Measurements from ENCODE around the gene GBA2. TPM values are rescaled to one million over a fixed set of nuclear protein-coding genes. Genes with fewer than 3 reads are reported as not detected.

Gene GBA2
- total RNA-seq, 1 donor from 2014 or later: 44.8 TPM

DNA sequence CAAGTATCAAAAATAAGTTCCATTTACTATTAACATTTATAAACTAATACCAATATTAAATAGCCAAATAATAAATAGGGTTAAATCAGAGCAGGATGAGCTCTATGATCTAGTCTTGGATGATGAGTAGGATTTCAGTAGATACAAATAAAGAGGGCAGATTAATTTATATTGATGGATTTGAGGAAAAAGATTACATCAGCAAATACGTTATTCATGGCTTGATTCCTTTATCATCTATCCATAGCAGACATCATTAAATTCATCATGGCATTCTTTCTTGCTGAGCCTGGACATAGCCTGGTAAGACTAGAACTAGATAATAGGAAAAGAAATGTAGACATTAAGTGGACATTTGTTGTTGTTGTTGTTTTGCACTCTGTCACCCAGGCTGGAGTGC is 18.4 kb upstream of the GBA2 start:
- Histone ChIP-seq H3K4me3 (no peak overlapping the region), H3K9ac (no peak overlapping the region), H3K4me1 (peaks cover 9% of the 10 kb centered on the region), H3K36me3 (no peaks in the 10 kb centered on the region), H3K79me2 (ENCODE audit: low read depth) (peaks cover 33% of the 10 kb centered on the region), H2AFZ (replicated peaks) (no peak overlapping the region), H3K27ac (no peak overlapping the region), H3K4me2 (no peak overlapping the region), H3K9me3 (ENCODE audit: low read depth) (no peaks in the 10 kb centered on the region), H4K20me1 (ENCODE audit: low read depth) (peaks cover 29% of the 10 kb centered on the region), H3F3A (ENCODE audit: low read depth) (peaks cover 10% of the 10 kb centered on the region), H3K27me3 (no peaks in the 10 kb centered on the region)
- DNase-seq (ENCODE audit: low spot score): no peak
- no peak overlapping the region for H3K27ac Mint-ChIP-seq
- H3K36me3 Mint-ChIP-seq: no peaks in the 10 kb centered on the region
- H3K4me3 Mint-ChIP-seq: no peak overlapping the region
- H3K4me1 Mint-ChIP-seq: no peaks in the 10 kb centered on the region
- no peaks in the 10 kb centered on the region for H3K9me3 Mint-ChIP-seq
- no peaks in the 10 kb centered on the region for H3K27me3 Mint-ChIP-seq (ENCODE audit: insufficient read depth, low read depth)
- TF ChIP-seq CTCF (IDR thresholded peaks at IDR 0.05) (no peak), EZH2phosphoT487 (IDR thresholded peaks at IDR 0.05) (no peak), EZH2 (IDR thresholded peaks at IDR 0.05) (no peak)

GRCh38 chr9:35766997-35767396 is 18.0 kb upstream of the GBA2 start:
- Histone ChIP-seq H3K4me1 (peaks cover 13% of the 10 kb centered on the region), H3K79me2 (ENCODE audit: low read depth) (peaks cover 35% of the 10 kb centered on the region), H4K20me1 (ENCODE audit: low read depth) (peaks cover 30% of the 10 kb centered on the region), H3K27me3 (no peaks in the 10 kb centered on the region), H3K9ac (no peak overlapping the region), H3K36me3 (no peaks in the 10 kb centered on the region), H3K27ac (no peak overlapping the region), H2AFZ (replicated peaks) (no peak overlapping the region), H3K9me3 (ENCODE audit: low read depth) (no peaks in the 10 kb centered on the region), H3K4me2 (no peak overlapping the region), H3K4me3 (no peak overlapping the region), H3F3A (ENCODE audit: low read depth) (peaks cover 14% of the 10 kb centered on the region)
- Mint-ChIP-seq H3K4me3 (no peak overlapping the region), H3K27ac (no peak overlapping the region), H3K9me3 (no peaks in the 10 kb centered on the region), H3K4me1 (no peaks in the 10 kb centered on the region), H3K27me3 (ENCODE audit: insufficient read depth, low read depth) (no peaks in the 10 kb centered on the region), H3K36me3 (no peaks in the 10 kb centered on the region)
- no peak for TF ChIP-seq EZH2 (IDR thresholded peaks at IDR 0.05)
- no peak for TF ChIP-seq EZH2phosphoT487 (IDR thresholded peaks at IDR 0.05)
- no peak for TF ChIP-seq CTCF (IDR thresholded peaks at IDR 0.05)
- no peak for DNase-seq (ENCODE audit: low spot score)

DNA sequence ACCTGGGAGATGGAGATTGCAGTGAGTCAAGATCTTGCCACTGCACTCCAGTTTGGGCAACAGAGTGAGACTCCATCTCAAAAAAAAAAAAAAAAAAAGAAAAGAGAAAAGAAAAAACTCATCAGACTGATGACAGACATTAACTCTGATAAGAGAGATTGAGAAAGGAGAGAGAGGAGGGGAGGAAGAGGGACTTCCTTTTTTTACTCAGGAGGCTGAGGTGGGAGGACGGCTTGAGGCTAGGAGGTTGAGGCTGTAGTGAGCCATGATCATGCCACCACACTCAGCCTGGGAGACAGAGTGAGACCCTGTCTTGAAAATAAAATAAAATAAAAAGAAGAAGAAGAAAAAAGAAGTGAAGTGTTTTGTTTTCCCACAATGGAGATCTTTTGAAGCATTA is 14.8 kb upstream of the GBA2 start:
- Mint-ChIP-seq H3K27me3 (ENCODE audit: insufficient read depth, low read depth) (no peaks in the 10 kb centered on the region), H3K4me1 (peaks cover 12% of the 10 kb centered on the region), H3K4me3 (no peak overlapping the region), H3K36me3 (peaks cover 2% of the 10 kb centered on the region), H3K9me3 (no peaks in the 10 kb centered on the region), H3K27ac (no peak overlapping the region)
- H2AFZ ChIP-seq (replicated peaks): no peak overlapping the region
- peaks cover 18% of the 10 kb centered on the region for H3K4me1 ChIP-seq
- TF ChIP-seq CTCF (IDR thresholded peaks at IDR 0.05) (no peak), EZH2phosphoT487 (IDR thresholded peaks at IDR 0.05) (no peak), EZH2 (IDR thresholded peaks at IDR 0.05) (no peak)
- no peaks in the 10 kb centered on the region for H3K36me3 ChIP-seq
- H3K4me2 ChIP-seq: no peak overlapping the region
- DNase-seq (ENCODE audit: low spot score): no peak
- H3K27me3 ChIP-seq: no peaks in the 10 kb centered on the region
- peaks cover 16% of the 10 kb centered on the region for H3F3A ChIP-seq (ENCODE audit: low read depth)
- no peak overlapping the region for H3K4me3 ChIP-seq
- peaks cover 67% of the 10 kb centered on the region for H3K79me2 ChIP-seq (ENCODE audit: low read depth)
- no peak overlapping the region for H3K27ac ChIP-seq
- no peaks in the 10 kb centered on the region for H3K9me3 ChIP-seq (ENCODE audit: low read depth)
- peaks cover 19% of the 10 kb centered on the region for H4K20me1 ChIP-seq (ENCODE audit: low read depth)
- H3K9ac ChIP-seq: no peak overlapping the region
